IPS-15b (cell line): ENCODE results near the gene KRT16.
"Not testable (repeated sequence)": the region's sequence is repeated elsewhere in the genome, so short reads cannot be mapped to it uniquely, and the experiment has no call there.

Experiments
- H3K27me3 ChIP-seq: one replicate; pipeline ENCODE4 v1.6.1; 2013; ENCODE audit warnings: low read length; ENCODE audit not compliant: control insufficient read depth, insufficient read depth
- H3K36me3 ChIP-seq: one replicate; pipeline ENCODE4 v1.6.1; 2013; ENCODE audit warnings: low read length; ENCODE audit not compliant: control insufficient read depth, insufficient read depth
- H3K4me1 ChIP-seq: one replicate; pipeline ENCODE4 v1.6.1; 2013; ENCODE audit warnings: mild to moderate bottlenecking, low read length; ENCODE audit not compliant: control insufficient read depth, insufficient read depth
- H3K4me3 ChIP-seq: one replicate; pipeline ENCODE4 v1.5.1; 2013; ENCODE audit warnings: low read depth, low read length
- H3K9ac ChIP-seq: one replicate; pipeline ENCODE4 v1.6.1; 2013; ENCODE audit warnings: low read depth, mild to moderate bottlenecking, low read length
- H3K9me3 ChIP-seq: one replicate; pipeline ENCODE4 v1.6.1; 2013; ENCODE audit warnings: mild to moderate bottlenecking, low read length; ENCODE audit not compliant: control insufficient read depth, insufficient read depth

Gene KRT16

DNA sequence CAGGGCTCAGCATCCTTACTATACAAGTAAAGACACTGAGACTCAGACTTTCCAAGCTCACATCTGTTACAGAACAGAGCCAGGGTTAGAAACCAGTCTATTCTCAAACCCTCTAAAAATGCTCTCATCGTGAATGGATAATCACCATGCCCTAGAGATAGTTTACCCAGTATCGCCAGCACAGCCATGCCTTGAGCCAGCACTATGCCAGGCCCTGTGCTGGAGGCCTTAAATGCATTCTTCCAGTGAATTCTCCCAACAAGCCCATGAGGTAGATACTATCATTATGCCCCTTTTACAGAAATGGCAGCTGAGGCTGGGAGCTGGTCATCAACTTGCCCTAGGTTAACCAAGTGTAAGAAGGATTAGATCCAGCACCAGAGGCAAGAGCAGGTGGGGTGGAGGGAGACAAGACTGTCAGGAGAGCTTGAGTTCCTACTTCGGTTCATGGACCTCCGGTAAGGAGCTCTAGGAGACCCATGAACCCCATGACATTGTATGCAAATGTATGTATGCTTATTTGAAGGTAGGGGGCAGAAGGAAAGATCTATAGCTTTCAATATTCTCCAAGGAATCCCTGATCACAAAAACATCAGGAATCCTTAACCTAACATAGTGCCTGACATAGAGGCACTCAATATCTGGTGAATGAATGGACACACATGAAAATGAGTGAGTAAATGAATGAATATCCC is 31.1 kb downstream of the KRT16 start:
- H3K4me1 ChIP-seq = peaks cover 3% of the 10 kb centered on the region
- H3K4me3 ChIP-seq = no peak overlapping the region
- H3K36me3 ChIP-seq = no peaks in the 10 kb centered on the region
- H3K9me3 ChIP-seq = no peaks in the 10 kb centered on the region
- H3K27me3 ChIP-seq = peaks cover 10% of the 10 kb centered on the region
- H3K9ac ChIP-seq = no peak overlapping the region

DNA sequence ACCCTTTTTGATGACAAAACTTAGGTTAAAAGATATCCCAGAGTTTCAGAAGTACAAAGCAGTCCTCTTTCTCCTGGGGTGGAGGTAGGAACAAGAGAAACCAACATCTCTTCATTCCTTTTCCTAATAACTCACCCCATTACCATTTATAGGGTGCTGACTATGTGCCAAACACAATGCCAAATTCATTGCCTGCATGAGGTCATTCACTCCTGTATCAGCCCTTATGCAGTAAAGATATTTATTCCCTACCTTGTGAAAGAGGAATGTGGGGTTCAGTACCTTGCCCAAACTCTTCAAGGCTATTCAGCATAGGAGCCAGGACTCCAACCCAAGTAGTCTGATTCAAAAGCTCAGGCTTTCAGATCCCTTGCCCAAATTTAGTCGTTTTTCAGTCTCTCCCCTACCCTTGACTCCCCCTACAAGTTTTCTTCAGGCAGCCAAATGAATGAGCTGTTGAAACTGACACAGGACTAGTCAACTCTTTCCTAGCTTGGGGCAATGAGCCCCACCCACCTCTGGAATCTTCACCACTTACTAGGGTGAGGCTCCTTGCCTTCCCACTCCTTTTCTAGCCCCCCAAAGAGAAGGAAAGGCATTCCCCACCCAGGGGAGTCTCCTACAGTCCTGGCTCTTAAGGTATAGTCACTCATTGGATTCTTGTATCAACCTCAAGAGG is 31.7 kb downstream of the KRT16 start:
- H3K4me1 ChIP-seq = peaks cover 3% of the 10 kb centered on the region
- H3K36me3 ChIP-seq = no peaks in the 10 kb centered on the region
- no peak overlapping the region for H3K4me3 ChIP-seq
- peaks cover 10% of the 10 kb centered on the region for H3K27me3 ChIP-seq
- H3K9me3 ChIP-seq = no peaks in the 10 kb centered on the region
- no peak overlapping the region for H3K9ac ChIP-seq

- H3K4me3 ChIP-seq = no peak overlapping the region
- no peak overlapping the region for H3K9ac ChIP-seq
- no peaks in the 10 kb centered on the region for H3K36me3 ChIP-seq
Measured at GRCh38 chr17:41580244-41580575, 32.4 kb downstream of the KRT16 start.

DNA sequence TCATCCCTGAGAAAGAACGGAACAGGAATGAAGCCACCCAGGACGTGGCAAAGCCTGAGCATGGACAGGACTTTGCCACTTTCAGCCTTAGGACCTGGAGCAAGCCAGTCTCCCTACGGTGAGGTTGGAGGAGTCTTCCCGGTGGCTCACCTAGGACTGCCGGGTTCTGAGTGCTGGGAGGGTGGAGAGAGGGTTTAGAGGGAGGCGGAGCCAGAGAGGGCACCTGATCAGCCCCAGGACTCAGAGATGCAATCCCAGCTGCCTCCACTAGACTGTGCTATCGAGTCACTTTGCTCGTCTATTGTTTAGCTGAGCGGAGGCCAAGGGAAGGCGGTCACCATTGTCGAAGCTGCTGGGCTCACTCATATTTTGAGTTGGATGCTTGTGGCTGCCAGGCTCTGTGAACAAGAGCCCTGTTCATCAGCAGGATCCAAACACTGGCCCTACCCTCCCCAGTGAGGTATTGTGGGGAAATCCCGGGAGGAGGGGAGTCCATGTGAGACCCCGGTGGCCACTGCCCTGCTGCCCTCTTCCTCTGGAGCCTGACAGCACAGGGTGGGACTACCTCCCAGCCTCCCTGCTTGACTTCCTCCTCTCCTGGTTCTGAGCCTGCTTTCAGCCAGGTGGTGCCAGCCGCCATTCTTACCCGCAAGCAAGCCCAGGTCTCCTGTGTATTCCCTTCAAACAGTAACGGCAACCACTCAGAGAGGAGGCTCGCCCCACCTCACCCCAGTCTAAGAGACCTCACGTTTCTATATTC is 32.9 kb downstream of the KRT16 start:
- H3K4me1 ChIP-seq = peaks cover 3% of the 10 kb centered on the region
- no peaks in the 10 kb centered on the region for H3K9me3 ChIP-seq
- no peaks in the 10 kb centered on the region for H3K36me3 ChIP-seq
- no peak overlapping the region for H3K4me3 ChIP-seq
- H3K27me3 ChIP-seq = peaks cover 10% of the 10 kb centered on the region
- no peak overlapping the region for H3K9ac ChIP-seq

More at GRCh38 chr17:41580244-41580575, 32.4 kb downstream of the KRT16 start:
- Histone ChIP-seq H3K9me3 (no peaks in the 10 kb centered on the region), H3K4me1 (peaks cover 3% of the 10 kb centered on the region), H3K27me3 (peaks cover 10% of the 10 kb centered on the region)

GRCh38 chr17:41578971-41579370 is 33.6 kb downstream of the KRT16 start:
- Histone ChIP-seq H3K4me1 (peaks cover 3% of the 10 kb centered on the region), H3K9ac (no peak overlapping the region), H3K27me3 (peaks cover 10% of the 10 kb centered on the region), H3K9me3 (no peaks in the 10 kb centered on the region), H3K4me3 (no peak overlapping the region), H3K36me3 (no peaks in the 10 kb centered on the region)

DNA sequence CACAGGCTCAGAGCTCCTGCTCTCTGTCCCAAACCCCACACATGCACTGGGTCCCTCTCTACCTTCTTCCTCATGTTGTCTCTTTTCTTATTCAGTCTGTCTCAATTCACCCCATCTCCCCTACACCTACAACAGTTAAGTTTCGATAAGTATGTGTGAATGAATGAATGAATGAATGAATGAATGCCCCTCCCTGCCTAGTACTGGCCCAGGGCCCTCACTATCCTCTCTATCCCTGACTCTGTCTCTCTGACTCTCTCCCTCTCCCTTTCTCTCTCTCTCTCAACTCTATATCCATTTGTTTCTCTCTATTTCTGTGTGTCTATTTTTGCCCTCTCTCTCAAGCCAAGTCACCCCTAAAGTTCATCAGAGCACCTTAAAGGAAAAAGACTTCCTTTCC is 34.0 kb downstream of the KRT16 start:
- Histone ChIP-seq H3K4me3 (no peak overlapping the region), H3K27me3 (peaks cover 10% of the 10 kb centered on the region), H3K36me3 (no peaks in the 10 kb centered on the region), H3K4me1 (peaks cover 3% of the 10 kb centered on the region), H3K9me3 (no peaks in the 10 kb centered on the region), H3K9ac (no peak overlapping the region)

- not testable (repeated sequence) for H3K27me3 ChIP-seq, H3K4me3 ChIP-seq, H3K9ac ChIP-seq, H3K4me1 ChIP-seq, H3K36me3 ChIP-seq, H3K9me3 ChIP-seq
Measured at GRCh38 chr17:41576740-41577139, 35.8 kb downstream of the KRT16 start.

DNA sequence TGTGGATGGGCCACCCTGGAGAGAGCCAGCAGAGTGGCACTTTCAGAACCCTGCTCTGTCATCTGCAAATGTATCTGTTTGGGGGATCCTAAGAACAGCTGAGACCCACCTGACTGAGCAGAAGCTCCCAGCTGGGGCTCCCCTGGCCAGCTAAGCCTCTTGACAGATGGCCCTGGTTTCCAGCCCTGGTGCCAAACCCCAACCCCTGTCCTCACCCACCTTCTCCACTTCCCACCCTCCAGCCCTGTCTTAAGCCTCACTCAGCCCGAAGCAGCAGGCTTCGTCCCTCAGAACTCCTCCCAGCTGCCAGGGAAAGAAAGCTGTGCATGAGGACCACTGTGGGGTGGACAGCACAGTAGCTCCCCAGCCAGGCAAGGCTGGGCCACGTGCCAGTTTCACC is 37.2 kb downstream of the KRT16 start:
- Histone ChIP-seq H3K9me3 (no peaks in the 10 kb centered on the region), H3K27me3 (peaks cover 5% of the 10 kb centered on the region)

GRCh38 chr17:41571561-41572434 is 40.8 kb downstream of the KRT16 start, which contains the start of gene KRT9:
Gene KRT9 (minus strand): TSS chr17:41572059. CDS start chr17:41571992, 67 bp downstream.
- no peaks in the 10 kb centered on the region for H3K27me3 ChIP-seq
- no peak within 1 kb of the TSS for H3K9ac ChIP-seq

More for the DNA sequence above, 37.2 kb downstream of the KRT16 start:
- Histone ChIP-seq H3K4me3 (no peak overlapping the region), H3K36me3 (no peaks in the 10 kb centered on the region), H3K4me1 (peaks cover 3% of the 10 kb centered on the region), H3K9ac (no peak overlapping the region)

GRCh38 chr17:41567317-41567716 is 45.2 kb downstream of the KRT16 start:
- Histone ChIP-seq H3K9ac (no peak overlapping the region), H3K4me3 (no peak overlapping the region), H3K4me1 (no peaks in the 10 kb centered on the region), H3K9me3 (no peaks in the 10 kb centered on the region), H3K36me3 (no peaks in the 10 kb centered on the region), H3K27me3 (no peaks in the 10 kb centered on the region)

More at GRCh38 chr17:41571561-41572434, 40.8 kb downstream of the KRT16 start, which contains the start of gene KRT9:
- no peaks in the 10 kb centered on the region for H3K4me1 ChIP-seq
- no peaks in the 10 kb centered on the region for H3K36me3 ChIP-seq
- no peaks in the 10 kb centered on the region for H3K9me3 ChIP-seq
- no peak within 1 kb of the TSS for H3K4me3 ChIP-seq

DNA sequence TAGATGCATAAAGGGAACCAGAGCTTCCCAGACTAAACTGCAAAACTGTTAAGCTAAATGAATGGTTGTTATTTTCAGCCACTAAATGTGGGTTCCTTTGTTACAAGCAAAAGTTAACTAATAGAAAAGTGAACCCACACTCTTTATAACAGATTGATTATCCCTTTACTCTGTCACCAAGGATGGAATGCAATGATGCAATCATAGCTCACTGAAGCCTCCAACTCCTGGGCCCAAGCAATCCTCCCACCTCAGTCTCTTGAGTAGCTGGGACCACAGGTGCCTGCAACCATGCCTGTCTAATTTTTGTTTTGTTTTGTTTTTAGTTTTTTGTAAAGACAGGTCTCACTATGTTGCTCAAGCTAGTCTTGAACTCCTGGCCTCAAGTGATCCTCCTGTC is 47.2 kb downstream of the KRT16 start:
- Histone ChIP-seq H3K9me3 (no peaks in the 10 kb centered on the region), H3K4me1 (no peaks in the 10 kb centered on the region), H3K27me3 (no peaks in the 10 kb centered on the region), H3K9ac (no peak overlapping the region), H3K36me3 (no peaks in the 10 kb centered on the region), H3K4me3 (no peak overlapping the region)
